ENCODE results near the gene LTN1.

Gene LTN1

DNA sequence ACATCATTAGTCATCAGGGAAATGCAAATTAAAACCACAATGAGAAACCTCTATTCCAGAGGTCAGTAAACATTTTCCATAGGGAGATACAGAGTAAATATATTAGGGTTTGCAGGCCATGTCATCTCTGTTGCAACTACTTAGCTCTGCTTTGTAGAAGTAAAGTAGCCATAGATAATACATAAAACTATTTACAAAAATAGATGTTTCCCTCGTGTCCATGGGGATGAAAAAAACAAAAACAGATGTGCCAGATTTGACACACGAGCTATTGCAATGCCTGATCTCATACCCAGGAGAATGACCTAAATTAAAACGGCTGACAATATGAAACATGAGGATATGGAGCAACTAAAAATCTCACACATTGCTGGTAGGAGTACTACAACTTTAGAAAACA is 17.3 kb downstream of the LTN1 start:
- H3K36me3 ChIP-seq (ENCODE audit: insufficient read depth, low read length), result peaks cover 41% of the 10 kb centered on the region

DNA sequence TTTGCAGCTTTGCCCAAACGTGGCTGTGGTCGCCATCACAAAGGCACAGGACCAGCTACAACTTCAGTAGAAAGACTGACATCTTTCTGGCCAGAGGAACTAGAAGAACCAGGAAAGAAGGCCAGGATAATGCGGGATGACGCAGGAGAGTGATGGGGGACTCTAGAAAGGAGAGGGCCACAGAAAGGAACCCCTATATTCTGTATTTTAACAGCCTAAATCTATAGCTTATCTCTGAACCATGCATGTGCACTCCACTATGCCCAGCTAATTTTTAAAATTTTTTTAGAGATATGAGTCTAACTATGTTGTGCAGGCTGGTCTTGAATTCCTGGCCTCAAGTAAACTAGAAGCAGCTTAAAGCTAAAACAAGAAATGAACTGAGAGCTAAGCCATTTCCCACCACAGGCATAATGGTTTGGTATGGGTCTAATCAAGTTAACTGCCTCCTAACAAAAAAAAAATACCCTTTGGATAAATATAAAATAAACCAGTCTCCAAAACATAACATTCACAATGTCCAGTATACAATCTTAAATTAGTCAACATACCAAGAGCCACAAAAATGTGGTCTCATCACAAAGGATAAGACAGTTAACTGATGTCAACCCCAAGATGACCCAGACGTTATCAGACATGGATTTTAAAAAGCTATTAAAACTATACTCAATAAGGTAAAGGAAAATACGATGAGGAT is 18.0 kb downstream of the LTN1 start:
- no peak overlapping the region for H3K9ac ChIP-seq (ENCODE audit: low read depth, low read length)
- H3K27me3 ChIP-seq (ENCODE audit: control insufficient read depth, insufficient read depth, low read length), result no peaks in the 10 kb centered on the region
- H3K9me3 ChIP-seq (replicated peaks; ENCODE audit: low read length), result no peaks in the 10 kb centered on the region
- H3K36me3 ChIP-seq (ENCODE audit: insufficient read depth, low read length), result peaks cover 43% of the 10 kb centered on the region
- no peak overlapping the region for H3K4me2 ChIP-seq (ENCODE audit: low read length)
- H3K4me3 ChIP-seq (ENCODE audit: low read length), result no peak overlapping the region
- no peaks in the 10 kb centered on the region for H3K4me1 ChIP-seq (ENCODE audit: control insufficient read depth, insufficient read depth, low read length)

More for the DNA sequence above, 17.3 kb downstream of the LTN1 start:
- Histone ChIP-seq H3K4me3 (ENCODE audit: low read length) (no peak overlapping the region), H3K27me3 (ENCODE audit: control insufficient read depth, insufficient read depth, low read length) (no peaks in the 10 kb centered on the region), H3K4me1 (ENCODE audit: control insufficient read depth, insufficient read depth, low read length) (no peaks in the 10 kb centered on the region), H3K9ac (ENCODE audit: low read depth, low read length) (no peak overlapping the region), H3K9me3 (replicated peaks; ENCODE audit: low read length) (no peaks in the 10 kb centered on the region), H3K4me2 (ENCODE audit: low read length) (no peak overlapping the region)

DNA sequence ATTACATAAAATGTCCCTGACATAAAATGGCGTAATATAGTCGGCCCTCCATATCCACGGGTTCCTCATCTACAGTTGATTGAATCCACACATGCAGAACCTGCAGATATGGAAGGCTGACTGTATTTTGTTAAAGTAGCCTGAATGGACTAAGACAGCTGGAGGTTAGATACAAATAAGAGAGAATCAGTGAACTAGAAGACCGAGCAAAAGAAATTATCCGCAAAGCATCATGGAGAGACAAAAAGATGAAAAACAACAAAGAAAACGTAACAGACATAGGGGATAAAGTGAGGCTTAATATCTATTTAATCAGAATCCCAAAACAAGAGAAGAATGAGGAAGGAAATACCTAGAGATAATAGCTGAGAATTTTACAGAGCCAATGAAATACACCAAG is 20.3 kb downstream of the LTN1 start:
- no peak overlapping the region for H3K9ac ChIP-seq (ENCODE audit: low read depth, low read length)
- no peak overlapping the region for H3K4me3 ChIP-seq (ENCODE audit: low read length)
- no peaks in the 10 kb centered on the region for H3K9me3 ChIP-seq (replicated peaks; ENCODE audit: low read length)
- no peaks in the 10 kb centered on the region for H3K4me1 ChIP-seq (ENCODE audit: control insufficient read depth, insufficient read depth, low read length)
- H3K27me3 ChIP-seq (ENCODE audit: control insufficient read depth, insufficient read depth, low read length), result no peaks in the 10 kb centered on the region
- peaks cover 42% of the 10 kb centered on the region for H3K36me3 ChIP-seq (ENCODE audit: insufficient read depth, low read length)
- H3K4me2 ChIP-seq (ENCODE audit: low read length), result no peak overlapping the region

DNA sequence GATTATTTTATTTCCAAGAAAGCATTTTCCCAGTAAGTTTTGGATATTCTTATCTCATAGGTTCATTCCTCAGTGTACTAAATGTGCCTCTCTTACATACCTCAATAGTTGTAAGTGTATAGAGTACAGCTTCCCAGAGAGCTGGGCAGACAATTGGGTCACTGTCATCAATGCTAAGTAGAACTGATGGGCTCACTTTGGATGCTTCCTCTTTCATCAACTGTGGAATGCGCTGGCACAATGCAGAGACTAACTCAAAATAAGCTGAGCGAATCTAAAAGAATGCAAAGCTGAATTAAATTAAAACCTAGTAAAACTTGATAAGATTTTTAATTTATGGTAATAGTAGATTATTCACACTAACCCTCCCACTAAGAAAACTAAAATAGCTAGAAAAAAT is 21.5 kb downstream of the LTN1 start:
- no peak overlapping the region for H3K9ac ChIP-seq (ENCODE audit: low read depth, low read length)
- no peaks in the 10 kb centered on the region for H3K4me1 ChIP-seq (ENCODE audit: control insufficient read depth, insufficient read depth, low read length)
- no peaks in the 10 kb centered on the region for H3K9me3 ChIP-seq (replicated peaks; ENCODE audit: low read length)
- H3K27me3 ChIP-seq (ENCODE audit: control insufficient read depth, insufficient read depth, low read length), result no peaks in the 10 kb centered on the region
- peaks cover 51% of the 10 kb centered on the region for H3K36me3 ChIP-seq (ENCODE audit: insufficient read depth, low read length)
- no peak overlapping the region for H3K4me2 ChIP-seq (ENCODE audit: low read length)
- H3K4me3 ChIP-seq (ENCODE audit: low read length), result no peak overlapping the region

DNA sequence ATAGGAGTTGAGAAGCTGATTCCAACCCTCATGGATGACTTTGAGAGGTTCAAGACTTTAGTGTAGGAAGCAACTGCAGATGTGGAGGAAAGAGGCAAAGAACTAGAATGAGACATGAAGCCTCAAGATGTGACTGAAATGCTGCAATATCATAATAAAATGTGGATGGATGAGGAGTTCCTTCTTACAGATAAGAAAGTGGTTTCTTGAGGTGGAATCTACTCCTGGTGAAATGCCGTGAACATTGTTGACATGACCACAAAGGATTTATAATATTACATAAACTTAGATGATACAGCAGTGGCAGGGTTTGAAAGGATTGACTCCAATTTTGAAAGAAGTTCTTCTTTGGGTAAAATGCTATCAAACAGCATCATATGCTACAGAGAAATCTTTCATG is 28.8 kb downstream of the LTN1 start:
- Histone ChIP-seq H3K4me3 (ENCODE audit: low read length) (no peak overlapping the region), H3K4me2 (ENCODE audit: low read length) (no peak overlapping the region), H3K9ac (ENCODE audit: low read depth, low read length) (no peak overlapping the region), H3K36me3 (ENCODE audit: insufficient read depth, low read length) (peaks cover 57% of the 10 kb centered on the region), H3K4me1 (ENCODE audit: control insufficient read depth, insufficient read depth, low read length) (peaks cover 5% of the 10 kb centered on the region), H3K27me3 (ENCODE audit: control insufficient read depth, insufficient read depth, low read length) (no peaks in the 10 kb centered on the region), H3K9me3 (replicated peaks; ENCODE audit: low read length) (no peaks in the 10 kb centered on the region)

DNA sequence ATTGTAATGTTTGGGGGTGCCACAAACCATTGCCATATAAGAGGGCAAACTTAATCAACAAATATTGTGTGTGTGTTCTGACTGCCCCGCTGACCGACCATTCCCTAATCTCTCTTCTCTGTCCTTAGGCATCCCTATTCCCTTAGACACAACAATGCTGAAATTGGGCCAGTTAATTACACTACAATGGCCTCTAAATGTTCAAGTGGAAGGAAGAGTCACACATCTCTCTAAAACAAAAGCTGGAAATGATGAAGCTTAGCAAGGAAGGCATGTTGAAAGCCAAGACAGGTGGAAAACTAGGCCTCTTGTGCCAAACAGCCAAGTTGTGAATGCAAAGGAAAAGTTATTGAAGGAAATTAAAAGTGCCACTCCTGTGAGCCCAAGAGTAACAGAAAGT is 30.2 kb downstream of the LTN1 start:
- Histone ChIP-seq H3K4me2 (ENCODE audit: low read length) (no peak overlapping the region), H3K4me1 (ENCODE audit: control insufficient read depth, insufficient read depth, low read length) (peaks cover 6% of the 10 kb centered on the region), H3K36me3 (ENCODE audit: insufficient read depth, low read length) (peaks cover 47% of the 10 kb centered on the region), H3K27me3 (ENCODE audit: control insufficient read depth, insufficient read depth, low read length) (no peaks in the 10 kb centered on the region), H3K9me3 (replicated peaks; ENCODE audit: low read length) (no peaks in the 10 kb centered on the region), H3K4me3 (ENCODE audit: low read length) (no peak overlapping the region), H3K9ac (ENCODE audit: low read depth, low read length) (no peak overlapping the region)

DNA sequence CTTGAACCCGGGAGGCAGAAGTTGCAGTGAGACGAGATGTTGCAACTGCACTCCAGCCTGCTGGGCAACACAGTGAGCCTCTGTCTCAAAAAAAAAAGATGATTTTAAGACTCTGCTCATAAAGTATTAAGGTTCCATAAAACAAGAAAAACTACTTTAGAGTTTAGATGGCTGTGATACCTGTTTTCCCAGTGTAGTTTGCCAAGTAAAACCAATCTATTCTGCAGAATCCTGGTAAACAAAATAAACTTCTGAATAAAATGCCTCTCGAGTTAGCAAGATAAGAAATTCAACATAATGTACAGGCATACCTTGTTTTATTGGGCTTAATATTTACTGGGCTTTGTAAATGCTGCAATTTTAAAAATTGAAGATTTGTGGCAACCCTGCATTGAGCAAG is 30.8 kb downstream of the LTN1 start:
- Histone ChIP-seq H3K9me3 (replicated peaks; ENCODE audit: low read length) (no peaks in the 10 kb centered on the region), H3K36me3 (ENCODE audit: insufficient read depth, low read length) (peaks cover 46% of the 10 kb centered on the region), H3K4me3 (ENCODE audit: low read length) (no peak overlapping the region), H3K4me2 (ENCODE audit: low read length) (no peak overlapping the region), H3K9ac (ENCODE audit: low read depth, low read length) (no peak overlapping the region), H3K27me3 (ENCODE audit: control insufficient read depth, insufficient read depth, low read length) (no peaks in the 10 kb centered on the region), H3K4me1 (ENCODE audit: control insufficient read depth, insufficient read depth, low read length) (peaks cover 6% of the 10 kb centered on the region)

DNA sequence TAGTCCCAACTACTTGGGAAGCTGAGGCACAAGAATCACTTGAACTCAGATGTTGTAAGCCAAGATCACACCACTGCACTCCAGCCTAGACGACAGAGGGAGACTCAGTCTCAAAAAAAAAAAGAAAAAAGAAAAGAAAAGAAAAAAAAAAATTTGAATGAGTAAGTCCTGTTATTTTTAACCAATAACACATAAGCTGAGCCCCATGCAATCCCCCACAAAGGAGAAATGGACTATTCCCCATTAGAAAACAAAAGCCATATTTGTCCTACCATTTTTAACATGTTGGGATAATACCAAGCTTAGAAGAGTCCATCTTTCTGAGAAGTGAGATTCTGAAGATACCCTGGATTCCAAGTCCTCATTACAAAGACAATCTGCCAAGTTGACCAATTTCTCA is 32.4 kb downstream of the LTN1 start:
- peaks cover 50% of the 10 kb centered on the region for H3K36me3 ChIP-seq (ENCODE audit: insufficient read depth, low read length)
- no peak overlapping the region for H3K9ac ChIP-seq (ENCODE audit: low read depth, low read length)
- H3K4me1 ChIP-seq (ENCODE audit: control insufficient read depth, insufficient read depth, low read length), result peaks cover 6% of the 10 kb centered on the region
- H3K9me3 ChIP-seq (replicated peaks; ENCODE audit: low read length), result no peaks in the 10 kb centered on the region
- H3K4me2 ChIP-seq (ENCODE audit: low read length), result no peak overlapping the region
- no peaks in the 10 kb centered on the region for H3K27me3 ChIP-seq (ENCODE audit: control insufficient read depth, insufficient read depth, low read length)
- H3K4me3 ChIP-seq (ENCODE audit: low read length), result no peak overlapping the region

DNA sequence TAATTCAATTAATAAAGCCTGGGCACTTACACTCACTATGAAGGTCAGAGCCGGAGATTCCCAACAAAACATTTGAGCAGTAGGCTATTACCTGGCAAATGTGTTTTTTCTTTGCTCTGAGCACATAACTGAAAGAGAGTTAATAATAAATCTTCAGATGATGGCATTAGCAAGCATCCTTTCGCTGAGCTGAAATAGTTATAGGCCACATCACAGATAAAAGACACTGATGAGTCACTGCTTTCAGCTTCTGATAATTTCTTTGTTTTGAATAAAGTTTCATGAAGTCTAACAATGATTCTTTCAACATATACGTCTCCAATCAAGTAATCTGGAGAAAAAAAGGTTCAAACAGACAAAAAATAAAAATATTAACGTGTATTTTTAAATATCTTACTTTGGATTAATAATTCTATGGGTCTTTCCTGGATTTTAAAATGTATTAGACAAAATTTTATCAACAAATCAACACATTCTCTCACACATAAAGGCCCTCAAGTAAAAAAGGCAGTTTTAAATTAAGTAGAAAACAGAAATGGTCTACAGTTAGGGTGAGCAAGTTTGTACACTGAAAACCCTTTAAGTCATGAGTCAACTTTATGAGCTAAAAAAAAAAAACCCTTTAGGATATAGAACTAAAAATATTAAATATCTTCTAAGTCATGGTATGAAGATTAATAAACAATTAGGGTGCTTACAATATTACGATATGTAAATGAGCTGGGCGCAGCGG is 33.1 kb downstream of the LTN1 start:
- no peak overlapping the region for H3K4me2 ChIP-seq (ENCODE audit: low read length)
- no peaks in the 10 kb centered on the region for H3K27me3 ChIP-seq (ENCODE audit: control insufficient read depth, insufficient read depth, low read length)
- H3K9me3 ChIP-seq (replicated peaks; ENCODE audit: low read length), result no peaks in the 10 kb centered on the region
- peaks cover 6% of the 10 kb centered on the region for H3K4me1 ChIP-seq (ENCODE audit: control insufficient read depth, insufficient read depth, low read length)
- H3K36me3 ChIP-seq (ENCODE audit: insufficient read depth, low read length), result peaks cover 48% of the 10 kb centered on the region
- no peak overlapping the region for H3K9ac ChIP-seq (ENCODE audit: low read depth, low read length)
- no peak overlapping the region for H3K4me3 ChIP-seq (ENCODE audit: low read length)

DNA sequence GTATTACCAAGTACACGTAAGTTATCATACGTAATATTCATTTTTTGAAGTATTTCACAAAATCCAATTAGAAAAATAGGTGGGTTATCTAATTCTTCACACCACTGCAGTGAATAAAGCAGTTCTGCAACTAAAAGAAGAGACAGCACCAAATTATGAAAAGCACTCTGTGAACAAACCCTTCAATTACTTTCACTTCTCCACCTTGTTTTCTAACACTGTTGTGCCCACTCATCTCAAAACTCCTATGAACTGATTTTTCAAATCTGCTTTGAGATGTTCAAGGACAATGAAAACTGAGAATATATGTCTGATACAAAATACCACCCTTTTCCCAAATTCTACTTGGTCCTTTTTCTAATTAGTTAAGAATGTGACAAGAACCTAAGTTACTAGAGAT is 39.4 kb downstream of the LTN1 start:
- peaks cover 45% of the 10 kb centered on the region for H3K36me3 ChIP-seq (ENCODE audit: insufficient read depth, low read length)
- H3K9ac ChIP-seq (ENCODE audit: low read depth, low read length), result no peak overlapping the region
- no peaks in the 10 kb centered on the region for H3K4me1 ChIP-seq (ENCODE audit: control insufficient read depth, insufficient read depth, low read length)
- H3K9me3 ChIP-seq (replicated peaks; ENCODE audit: low read length), result no peaks in the 10 kb centered on the region
- no peak overlapping the region for H3K4me3 ChIP-seq (ENCODE audit: low read length)
- no peaks in the 10 kb centered on the region for H3K27me3 ChIP-seq (ENCODE audit: control insufficient read depth, insufficient read depth, low read length)
- H3K4me2 ChIP-seq (ENCODE audit: low read length), result no peak overlapping the region

DNA sequence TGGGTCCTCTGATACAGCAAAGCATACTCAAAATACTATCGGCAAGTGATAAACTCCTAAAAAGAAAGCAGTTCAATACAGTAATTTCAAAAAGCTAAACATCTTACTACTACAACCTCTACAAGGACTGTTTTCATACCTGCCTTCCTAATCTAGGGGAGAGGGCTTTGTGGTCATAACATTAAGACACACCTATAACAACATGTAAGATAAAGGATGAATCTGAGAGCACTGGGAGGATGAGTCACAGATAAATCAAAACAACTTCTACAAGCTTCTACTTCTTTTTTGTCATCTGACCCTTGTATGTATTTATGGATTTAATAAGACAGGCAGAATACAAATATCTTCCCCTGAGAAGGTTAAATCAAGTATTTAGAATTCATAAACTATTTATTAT is 40.0 kb downstream of the LTN1 start:
- no peaks in the 10 kb centered on the region for H3K9me3 ChIP-seq (replicated peaks; ENCODE audit: low read length)
- H3K4me2 ChIP-seq (ENCODE audit: low read length), result no peak overlapping the region
- no peak overlapping the region for H3K9ac ChIP-seq (ENCODE audit: low read depth, low read length)
- H3K27me3 ChIP-seq (ENCODE audit: control insufficient read depth, insufficient read depth, low read length), result no peaks in the 10 kb centered on the region
- H3K4me1 ChIP-seq (ENCODE audit: control insufficient read depth, insufficient read depth, low read length), result no peaks in the 10 kb centered on the region
- H3K36me3 ChIP-seq (ENCODE audit: insufficient read depth, low read length), result peaks cover 45% of the 10 kb centered on the region
- no peak overlapping the region for H3K4me3 ChIP-seq (ENCODE audit: low read length)

DNA sequence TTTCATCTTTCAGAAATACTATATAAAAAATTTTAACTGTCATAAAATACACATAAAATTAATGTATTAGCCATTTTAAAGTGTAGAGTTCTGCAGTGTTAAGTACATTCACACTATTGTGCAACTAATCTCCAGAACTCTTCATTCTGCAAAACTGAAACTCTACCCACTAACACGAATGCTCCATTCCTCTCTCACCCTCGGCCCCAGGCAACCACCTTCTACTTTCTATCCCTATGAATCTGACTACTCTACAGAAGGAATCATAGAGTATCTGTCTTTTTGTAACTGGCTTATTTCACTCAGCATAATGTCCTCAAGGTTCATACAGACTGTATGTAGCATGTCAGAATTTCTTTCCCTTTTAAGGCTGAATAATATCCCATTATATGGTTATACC is 43.4 kb downstream of the LTN1 start:
- Histone ChIP-seq H3K9me3 (replicated peaks; ENCODE audit: low read length) (no peaks in the 10 kb centered on the region), H3K4me2 (ENCODE audit: low read length) (no peak overlapping the region), H3K9ac (ENCODE audit: low read depth, low read length) (no peak overlapping the region), H3K36me3 (ENCODE audit: insufficient read depth, low read length) (peaks cover 56% of the 10 kb centered on the region), H3K27me3 (ENCODE audit: control insufficient read depth, insufficient read depth, low read length) (no peaks in the 10 kb centered on the region), H3K4me1 (ENCODE audit: control insufficient read depth, insufficient read depth, low read length) (no peaks in the 10 kb centered on the region), H3K4me3 (ENCODE audit: low read length) (no peak overlapping the region)

Data from skeletal muscle satellite cell (primary cell).